Measurements from ENCODE around the gene ENOX1.

The ENOX1 gene

DNA sequence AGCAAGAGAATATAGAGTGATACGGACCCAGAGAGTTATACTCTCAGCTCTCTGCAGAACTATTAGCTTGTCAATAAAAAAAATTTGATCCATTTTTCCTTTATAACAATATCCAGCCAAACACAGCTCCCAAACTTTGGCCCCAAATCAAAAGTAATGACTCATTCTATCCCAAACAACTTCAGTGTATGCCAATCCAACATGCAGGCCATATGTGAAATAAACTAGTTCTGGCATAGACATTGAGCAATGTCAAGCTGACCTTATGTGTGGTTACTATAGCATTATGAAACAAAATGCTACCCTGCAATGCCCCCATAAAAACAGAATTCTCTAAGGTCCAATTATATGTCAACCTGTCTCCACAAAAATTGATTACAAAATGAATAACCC lies 553.9 kb downstream of the ENOX1 start:
- Histone ChIP-seq H3K4me3 (ENCODE audit: low read length) (no peak overlapping the region), H3K36me3 (ENCODE audit: insufficient read depth, low read length) (no peaks in the 10 kb centered on the region), H3K9me3 (ENCODE audit: low read length) (no peaks in the 10 kb centered on the region), H3K4me1 (ENCODE audit: insufficient read depth, low read length) (peaks cover 4% of the 10 kb centered on the region), H2AFZ (ENCODE audit: low read depth, low read length) (no peak overlapping the region), H3K27me3 (ENCODE audit: insufficient read depth, low read length) (no peaks in the 10 kb centered on the region)

- Histone ChIP-seq H3K4me1 (ENCODE audit: insufficient read depth, low read length) (peaks cover 4% of the 10 kb centered on the region), H2AFZ (ENCODE audit: low read depth, low read length) (no peak overlapping the region), H3K36me3 (ENCODE audit: insufficient read depth, low read length) (no peaks in the 10 kb centered on the region), H3K4me3 (ENCODE audit: low read length) (no peak overlapping the region), H3K9me3 (ENCODE audit: low read length) (no peaks in the 10 kb centered on the region), H3K27me3 (ENCODE audit: insufficient read depth, low read length) (no peaks in the 10 kb centered on the region)
Measured at GRCh38 chr13:43232144-43232872, 554.5 kb downstream of the ENOX1 start.

DNA sequence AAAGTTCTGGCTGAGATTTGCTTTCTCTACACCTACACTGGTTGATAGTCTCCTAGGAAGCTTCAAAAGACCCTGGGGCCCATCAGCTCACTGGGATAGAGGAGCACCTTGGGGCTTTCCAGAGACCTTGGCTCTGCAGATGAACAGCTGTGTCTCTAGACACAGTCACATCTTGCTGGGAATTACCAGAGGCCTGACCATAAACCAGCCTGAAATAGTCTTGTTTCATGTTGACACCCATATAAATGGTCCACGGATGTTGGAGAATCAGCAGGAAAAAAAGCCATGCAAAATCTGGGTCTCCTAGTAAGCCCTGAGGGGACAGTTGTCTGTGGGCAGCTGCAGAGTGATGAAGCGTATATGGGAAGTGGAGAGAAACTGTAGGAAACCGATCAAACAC lies 555.8 kb downstream of the ENOX1 start:
- H3K27me3 ChIP-seq (ENCODE audit: insufficient read depth, low read length): no peaks in the 10 kb centered on the region
- peaks cover 4% of the 10 kb centered on the region for H3K4me1 ChIP-seq (ENCODE audit: insufficient read depth, low read length)
- H3K36me3 ChIP-seq (ENCODE audit: insufficient read depth, low read length): no peaks in the 10 kb centered on the region
- no peak overlapping the region for H3K4me3 ChIP-seq (ENCODE audit: low read length)
- no peaks in the 10 kb centered on the region for H3K9me3 ChIP-seq (ENCODE audit: low read length)
- H2AFZ ChIP-seq (ENCODE audit: low read depth, low read length): no peak overlapping the region

- H3K4me1 ChIP-seq (ENCODE audit: insufficient read depth, low read length): peaks cover 4% of the 10 kb centered on the region
- H3K9me3 ChIP-seq (ENCODE audit: low read length): no peaks in the 10 kb centered on the region
- H2AFZ ChIP-seq (ENCODE audit: low read depth, low read length): no peak overlapping the region
- H3K4me3 ChIP-seq (ENCODE audit: low read length): no peak overlapping the region
- no peaks in the 10 kb centered on the region for H3K27me3 ChIP-seq (ENCODE audit: insufficient read depth, low read length)
- H3K36me3 ChIP-seq (ENCODE audit: insufficient read depth, low read length): no peaks in the 10 kb centered on the region
Measured at GRCh38 chr13:43229506-43229905, 557.3 kb downstream of the ENOX1 start.

- Histone ChIP-seq H3K27me3 (ENCODE audit: insufficient read depth, low read length) (no peaks in the 10 kb centered on the region), H3K4me3 (ENCODE audit: low read length) (no peak overlapping the region), H3K4me1 (ENCODE audit: insufficient read depth, low read length) (peaks cover 4% of the 10 kb centered on the region), H3K9me3 (ENCODE audit: low read length) (no peaks in the 10 kb centered on the region), H2AFZ (ENCODE audit: low read depth, low read length) (no peak overlapping the region), H3K36me3 (ENCODE audit: insufficient read depth, low read length) (no peaks in the 10 kb centered on the region)
Measured at GRCh38 chr13:43227721-43228120, 559.1 kb downstream of the ENOX1 start.

DNA sequence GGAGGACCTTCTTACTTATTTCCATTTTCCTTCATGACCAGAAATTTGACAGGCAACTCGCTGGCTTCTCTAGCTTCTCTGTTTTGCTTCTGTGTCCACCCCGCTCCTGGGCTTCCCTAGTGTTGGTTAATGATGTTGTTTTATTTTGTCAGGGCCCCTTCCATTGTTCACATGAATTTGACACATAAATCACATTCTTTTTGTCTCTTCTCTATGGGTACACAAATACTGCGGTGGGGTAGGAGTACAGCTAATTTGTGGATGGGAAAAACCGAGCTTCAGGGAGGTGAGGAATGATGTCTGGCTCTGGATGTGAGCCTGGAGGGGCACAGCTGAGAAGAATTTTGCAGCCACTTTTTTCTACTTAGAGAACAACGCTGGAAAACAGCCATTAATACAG lies 563.6 kb downstream of the ENOX1 start:
- Histone ChIP-seq H3K4me3 (ENCODE audit: low read length) (no peak overlapping the region), H2AFZ (ENCODE audit: low read depth, low read length) (no peak overlapping the region), H3K27me3 (ENCODE audit: insufficient read depth, low read length) (no peaks in the 10 kb centered on the region), H3K9me3 (ENCODE audit: low read length) (no peaks in the 10 kb centered on the region), H3K36me3 (ENCODE audit: insufficient read depth, low read length) (no peaks in the 10 kb centered on the region), H3K4me1 (ENCODE audit: insufficient read depth, low read length) (peaks cover 2% of the 10 kb centered on the region)

- Histone ChIP-seq H3K27me3 (ENCODE audit: insufficient read depth, low read length) (no peaks in the 10 kb centered on the region), H2AFZ (ENCODE audit: low read depth, low read length) (no peak overlapping the region), H3K36me3 (ENCODE audit: insufficient read depth, low read length) (no peaks in the 10 kb centered on the region), H3K4me1 (ENCODE audit: insufficient read depth, low read length) (no peaks in the 10 kb centered on the region), H3K4me3 (ENCODE audit: low read length) (no peak overlapping the region), H3K9me3 (ENCODE audit: low read length) (no peaks in the 10 kb centered on the region)
Measured at GRCh38 chr13:43222086-43222485, 564.7 kb downstream of the ENOX1 start.

DNA sequence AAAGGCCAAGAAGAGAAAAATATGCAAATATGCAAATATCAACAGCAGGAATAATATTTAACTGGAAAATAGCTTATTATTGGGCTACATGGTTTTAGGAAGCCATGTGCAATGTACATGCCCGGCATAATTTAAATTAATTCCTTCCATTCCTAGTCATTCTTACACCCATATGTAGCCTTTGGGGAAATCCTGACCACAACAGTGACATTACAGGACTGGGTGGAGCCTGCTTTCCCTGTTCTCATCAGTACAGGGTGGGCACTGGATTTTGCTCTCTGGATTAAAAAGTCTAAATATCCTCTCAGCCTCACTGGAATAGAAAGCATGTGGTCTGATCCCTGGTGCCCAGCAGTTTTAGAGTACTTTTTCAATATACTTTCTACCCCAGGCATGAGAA lies 565.2 kb downstream of the ENOX1 start:
- no peak overlapping the region for H3K4me3 ChIP-seq (ENCODE audit: low read length)
- H2AFZ ChIP-seq (ENCODE audit: low read depth, low read length): no peak overlapping the region
- H3K36me3 ChIP-seq (ENCODE audit: insufficient read depth, low read length): no peaks in the 10 kb centered on the region
- H3K27me3 ChIP-seq (ENCODE audit: insufficient read depth, low read length): no peaks in the 10 kb centered on the region
- no peaks in the 10 kb centered on the region for H3K9me3 ChIP-seq (ENCODE audit: low read length)
- no peaks in the 10 kb centered on the region for H3K4me1 ChIP-seq (ENCODE audit: insufficient read depth, low read length)

- Histone ChIP-seq H3K4me1 (ENCODE audit: insufficient read depth, low read length) (no peaks in the 10 kb centered on the region), H3K4me3 (ENCODE audit: low read length) (no peak overlapping the region), H3K36me3 (ENCODE audit: insufficient read depth, low read length) (no peaks in the 10 kb centered on the region), H3K27me3 (ENCODE audit: insufficient read depth, low read length) (no peaks in the 10 kb centered on the region), H3K9me3 (ENCODE audit: low read length) (no peaks in the 10 kb centered on the region), H2AFZ (ENCODE audit: low read depth, low read length) (no peak overlapping the region)
Measured at GRCh38 chr13:43220873-43221595, 565.7 kb downstream of the ENOX1 start.

GRCh38 chr13:43214124-43214523 lies 572.6 kb downstream of the ENOX1 start:
- Histone ChIP-seq H3K9me3 (ENCODE audit: low read length) (no peaks in the 10 kb centered on the region), H3K27me3 (ENCODE audit: insufficient read depth, low read length) (no peaks in the 10 kb centered on the region), H3K36me3 (ENCODE audit: insufficient read depth, low read length) (no peaks in the 10 kb centered on the region), H3K4me3 (ENCODE audit: low read length) (no peak overlapping the region), H3K4me1 (ENCODE audit: insufficient read depth, low read length) (no peaks in the 10 kb centered on the region), H2AFZ (ENCODE audit: low read depth, low read length) (no peak overlapping the region)

- Histone ChIP-seq H3K9me3 (ENCODE audit: low read length) (no peaks in the 10 kb centered on the region), H3K27me3 (ENCODE audit: insufficient read depth, low read length) (no peaks in the 10 kb centered on the region), H3K4me3 (ENCODE audit: low read length) (no peak overlapping the region), H2AFZ (ENCODE audit: low read depth, low read length) (no peak overlapping the region), H3K4me1 (ENCODE audit: insufficient read depth, low read length) (no peaks in the 10 kb centered on the region), H3K36me3 (ENCODE audit: insufficient read depth, low read length) (no peaks in the 10 kb centered on the region)
Measured at GRCh38 chr13:43206838-43207237, 579.9 kb downstream of the ENOX1 start.

DNA sequence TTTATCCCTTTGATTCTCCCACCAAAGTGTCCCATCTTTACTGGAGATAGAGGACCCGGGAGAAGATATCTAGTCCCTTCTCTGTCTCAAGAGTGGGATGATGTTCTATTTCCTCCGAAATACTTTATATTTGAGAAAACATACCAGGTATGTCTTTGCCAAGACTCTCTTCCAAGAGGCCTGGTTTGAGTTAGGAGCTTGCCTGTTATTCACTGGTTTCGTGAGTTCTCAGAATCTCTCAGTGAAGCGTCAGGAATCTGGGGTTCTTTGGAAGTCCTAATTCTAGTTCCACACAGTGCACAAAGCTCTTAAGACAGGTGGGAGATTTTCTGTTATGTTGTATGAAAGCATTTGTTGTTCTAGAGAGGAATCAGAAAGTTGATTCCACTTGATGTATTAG lies 581.4 kb downstream of the ENOX1 start:
- Histone ChIP-seq H3K9me3 (ENCODE audit: low read length) (peaks cover 2% of the 10 kb centered on the region), H3K4me1 (ENCODE audit: insufficient read depth, low read length) (no peaks in the 10 kb centered on the region), H3K4me3 (ENCODE audit: low read length) (no peak overlapping the region), H2AFZ (ENCODE audit: low read depth, low read length) (no peak overlapping the region), H3K27me3 (ENCODE audit: insufficient read depth, low read length) (no peaks in the 10 kb centered on the region), H3K36me3 (ENCODE audit: insufficient read depth, low read length) (no peaks in the 10 kb centered on the region)

GRCh38 chr13:43204591-43204990 lies 582.2 kb downstream of the ENOX1 start:
- Histone ChIP-seq H3K4me1 (ENCODE audit: insufficient read depth, low read length) (no peaks in the 10 kb centered on the region), H3K9me3 (ENCODE audit: low read length) (peaks cover 2% of the 10 kb centered on the region), H3K27me3 (ENCODE audit: insufficient read depth, low read length) (no peaks in the 10 kb centered on the region), H3K4me3 (ENCODE audit: low read length) (no peak overlapping the region), H2AFZ (ENCODE audit: low read depth, low read length) (no peak overlapping the region), H3K36me3 (ENCODE audit: insufficient read depth, low read length) (no peaks in the 10 kb centered on the region)

Measured in neuron (in vitro differentiated cells).